Measurements from ENCODE around the gene SCLY. TPM values are rescaled to one million over a fixed set of nuclear protein-coding genes. Genes with fewer than 3 reads are reported as not detected.

SCLY gene
- total RNA-seq, 1 experiment from 2014 or later, result 40.1 TPM

DNA sequence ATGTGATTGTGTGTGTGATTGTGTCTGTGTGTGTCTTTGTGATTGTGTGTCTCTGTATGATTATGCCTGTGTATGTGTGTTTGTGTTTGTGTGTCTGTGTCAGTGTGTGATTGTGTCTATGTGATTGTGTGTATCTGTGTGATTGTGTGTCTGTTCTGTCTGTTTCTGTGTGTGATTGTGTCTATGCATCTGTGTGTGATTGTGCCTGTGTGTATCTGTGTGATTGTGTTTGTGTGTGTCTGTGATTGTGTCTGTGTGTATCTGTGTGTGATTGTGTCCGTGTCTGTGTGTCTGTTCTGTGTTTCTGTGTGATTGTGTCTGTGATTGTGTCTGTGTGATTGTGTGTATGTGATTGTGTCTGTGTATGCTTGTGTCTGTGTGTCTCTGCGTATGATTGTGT, 65.5 kb downstream of the SCLY start:
- DNase-seq (ENCODE audit: unreplicated experiment), result no peak
- Mint-ChIP-seq H3K27me3 (ENCODE audit: insufficient read depth, unreplicated experiment) (no peaks in the 10 kb centered on the region), H3K9me3 (ENCODE audit: unreplicated experiment) (no peaks in the 10 kb centered on the region), H3K36me3 (ENCODE audit: insufficient read depth, unreplicated experiment) (no peaks in the 10 kb centered on the region), H3K4me3 (ENCODE audit: unreplicated experiment) (no peak overlapping the region), H3K4me1 (ENCODE audit: insufficient read depth, unreplicated experiment) (no peaks in the 10 kb centered on the region), H3K27ac (ENCODE audit: low read depth, unreplicated experiment) (no peak overlapping the region)
- BruUV-seq (replicated peaks), result no TSS peak
- intact Hi-C loops (cut with micrococcal nuclease), result no loop called here
- ChIA-PET CTCF (no interaction called here), POLR2A (no interaction called here)
- TF ChIP-seq, protein P1, sequence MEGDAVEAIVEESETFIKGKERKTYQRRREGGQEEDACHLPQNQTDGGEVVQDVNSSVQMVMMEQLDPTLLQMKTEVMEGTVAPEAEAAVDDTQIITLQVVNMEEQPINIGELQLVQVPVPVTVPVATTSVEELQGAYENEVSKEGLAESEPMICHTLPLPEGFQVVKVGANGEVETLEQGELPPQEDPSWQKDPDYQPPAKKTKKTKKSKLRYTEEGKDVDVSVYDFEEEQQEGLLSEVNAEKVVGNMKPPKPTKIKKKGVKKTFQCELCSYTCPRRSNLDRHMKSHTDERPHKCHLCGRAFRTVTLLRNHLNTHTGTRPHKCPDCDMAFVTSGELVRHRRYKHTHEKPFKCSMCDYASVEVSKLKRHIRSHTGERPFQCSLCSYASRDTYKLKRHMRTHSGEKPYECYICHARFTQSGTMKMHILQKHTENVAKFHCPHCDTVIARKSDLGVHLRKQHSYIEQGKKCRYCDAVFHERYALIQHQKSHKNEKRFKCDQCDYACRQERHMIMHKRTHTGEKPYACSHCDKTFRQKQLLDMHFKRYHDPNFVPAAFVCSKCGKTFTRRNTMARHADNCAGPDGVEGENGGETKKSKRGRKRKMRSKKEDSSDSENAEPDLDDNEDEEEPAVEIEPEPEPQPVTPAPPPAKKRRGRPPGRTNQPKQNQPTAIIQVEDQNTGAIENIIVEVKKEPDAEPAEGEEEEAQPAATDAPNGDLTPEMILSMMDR (IDR thresholded peaks at IDR 0.05; ENCODE audit: unreplicated experiment), result no peak

DNA sequence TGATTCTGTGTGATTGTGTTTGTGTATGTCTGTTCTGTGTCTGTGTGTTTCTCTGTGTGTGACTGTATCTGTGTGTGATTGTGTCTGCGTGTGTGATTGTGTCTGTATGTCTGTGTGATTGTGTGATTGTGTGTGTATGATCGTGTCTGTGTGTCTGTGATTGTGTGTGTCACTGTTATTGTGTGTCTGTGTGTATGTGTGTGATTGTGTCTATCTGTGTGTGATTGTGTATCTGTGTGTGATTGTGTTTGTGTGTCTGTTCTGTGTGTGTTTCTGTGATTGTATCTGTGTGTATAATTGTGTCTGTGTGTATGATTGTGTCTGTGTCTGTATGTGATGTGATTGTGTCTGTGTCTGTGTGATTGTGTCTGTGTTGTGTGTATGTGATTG, 66.0 kb downstream of the SCLY start:
- Mint-ChIP-seq H3K27ac (ENCODE audit: low read depth, unreplicated experiment) (no peak overlapping the region), H3K36me3 (ENCODE audit: insufficient read depth, unreplicated experiment) (no peaks in the 10 kb centered on the region), H3K4me3 (ENCODE audit: unreplicated experiment) (no peak overlapping the region), H3K4me1 (ENCODE audit: insufficient read depth, unreplicated experiment) (no peaks in the 10 kb centered on the region), H3K9me3 (ENCODE audit: unreplicated experiment) (no peaks in the 10 kb centered on the region), H3K27me3 (ENCODE audit: insufficient read depth, unreplicated experiment) (no peaks in the 10 kb centered on the region)
- ChIA-PET POLR2A (no interaction called here), CTCF (no interaction called here)
- no TSS peak for BruUV-seq (replicated peaks)
- intact Hi-C loops (cut with micrococcal nuclease), result no loop called here
- TF ChIP-seq, protein P1 (IDR thresholded peaks at IDR 0.05; ENCODE audit: unreplicated experiment), result no peak
- no peak for DNase-seq (ENCODE audit: unreplicated experiment)

DNA sequence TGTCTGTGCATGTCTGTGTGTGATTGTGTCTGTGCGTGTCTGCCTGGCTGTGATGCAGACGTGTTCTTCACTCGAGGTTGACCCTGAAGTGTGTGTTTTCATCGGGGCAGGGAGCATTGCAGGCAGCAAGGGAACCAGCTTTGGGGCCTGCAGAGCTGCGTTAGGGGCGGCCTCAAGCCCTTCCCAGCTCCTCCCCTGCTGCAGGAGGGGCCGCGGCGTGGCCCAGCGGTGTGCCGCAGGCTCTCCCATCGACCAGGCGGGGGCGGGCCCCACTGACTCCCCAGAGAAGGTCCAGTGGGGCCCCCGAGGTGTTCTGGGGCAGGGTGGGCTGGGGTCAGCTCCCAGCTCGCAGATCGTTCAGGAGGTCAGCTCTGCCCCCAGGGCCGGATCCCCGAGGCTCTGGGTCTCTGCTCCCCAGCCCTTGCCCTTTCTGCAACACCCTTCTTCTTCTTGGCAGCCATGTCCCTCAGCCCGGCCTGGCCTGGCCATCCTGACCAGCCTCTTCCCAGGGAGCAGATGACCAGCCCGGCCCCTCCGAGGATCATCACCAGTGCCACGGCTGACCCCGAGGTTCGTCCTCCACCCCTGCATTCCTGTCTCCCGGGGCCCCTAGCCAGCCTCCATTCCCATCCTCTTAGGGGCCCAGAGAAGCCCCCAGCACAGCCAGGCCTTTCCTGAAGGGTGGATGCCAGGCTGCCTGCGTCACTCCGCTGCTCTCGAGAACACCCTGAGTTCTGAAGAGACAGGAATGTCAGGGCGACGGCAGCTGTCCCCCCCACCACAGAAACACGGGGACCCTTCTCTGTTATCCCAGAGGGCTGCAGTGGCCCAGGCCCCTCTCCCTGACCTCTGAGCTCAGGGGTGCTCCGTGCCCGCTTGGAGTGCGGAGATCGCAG, 66.6 kb downstream of the SCLY start:
- no peaks in the 10 kb centered on the region for H3K9me3 Mint-ChIP-seq (ENCODE audit: unreplicated experiment)
- no peaks in the 10 kb centered on the region for H3K27me3 Mint-ChIP-seq (ENCODE audit: insufficient read depth, unreplicated experiment)
- POLR2A ChIA-PET, result no interaction called here
- CTCF ChIA-PET, result interaction anchor here (0.6 kb wide), 1 partner anchor 129 kb away, joined by 3 read pairs; no protein-coding TSS in a partner anchor
- TF ChIP-seq, protein P1 (IDR thresholded peaks at IDR 0.05; ENCODE audit: unreplicated experiment), result no peak
- H3K27ac Mint-ChIP-seq (ENCODE audit: low read depth, unreplicated experiment), result no peak overlapping the region
- DNase-seq (ENCODE audit: unreplicated experiment), result no peak
- intact Hi-C loops (cut with micrococcal nuclease), result no loop called here
- BruUV-seq (replicated peaks), result no TSS peak
- no peak overlapping the region for H3K4me3 Mint-ChIP-seq (ENCODE audit: unreplicated experiment)
- no peaks in the 10 kb centered on the region for H3K4me1 Mint-ChIP-seq (ENCODE audit: insufficient read depth, unreplicated experiment)
- no peaks in the 10 kb centered on the region for H3K36me3 Mint-ChIP-seq (ENCODE audit: insufficient read depth, unreplicated experiment)

DNA sequence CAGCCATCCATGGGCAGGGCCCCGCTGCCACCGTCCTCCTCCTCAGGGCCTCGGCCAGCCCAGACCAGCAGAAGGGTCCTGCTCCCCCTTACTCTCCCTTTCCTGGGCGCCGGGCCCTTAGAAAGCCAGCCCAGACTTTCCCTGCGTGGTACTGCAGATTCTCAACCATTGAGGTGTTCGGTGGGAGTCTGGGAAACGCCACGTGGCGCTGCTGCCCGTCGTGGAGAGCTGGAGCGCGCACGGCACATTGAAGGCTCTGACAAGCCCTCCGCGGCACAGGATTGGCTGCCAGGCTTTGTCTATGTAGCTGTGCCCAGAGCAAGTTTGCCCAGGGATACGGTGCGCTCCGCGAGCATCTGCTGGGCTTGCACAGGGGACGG, 67.2 kb downstream of the SCLY start:
- BruUV-seq (replicated peaks), result no TSS peak
- POLR2A ChIA-PET, result no interaction called here
- Mint-ChIP-seq H3K9me3 (ENCODE audit: unreplicated experiment) (no peaks in the 10 kb centered on the region), H3K27ac (ENCODE audit: low read depth, unreplicated experiment) (no peak overlapping the region), H3K4me1 (ENCODE audit: insufficient read depth, unreplicated experiment) (no peaks in the 10 kb centered on the region), H3K4me3 (ENCODE audit: unreplicated experiment) (no peak overlapping the region), H3K36me3 (ENCODE audit: insufficient read depth, unreplicated experiment) (no peaks in the 10 kb centered on the region), H3K27me3 (ENCODE audit: insufficient read depth, unreplicated experiment) (no peaks in the 10 kb centered on the region)
- CTCF ChIA-PET, result no interaction called here
- TF ChIP-seq, protein P1 (IDR thresholded peaks at IDR 0.05; ENCODE audit: unreplicated experiment), result no peak
- intact Hi-C loops (cut with micrococcal nuclease), result no loop called here
- DNase-seq (ENCODE audit: unreplicated experiment), result no peak

Measured in MCF 10A (cell line).